WTC11 (cell line): ENCODE measurements around the gene TEX54. TPM values are rescaled to one million over a fixed set of nuclear protein-coding genes. Genes with fewer than 3 reads are reported as not detected.

ENCODE experiments used
- AR ChIP-seq: fragments of 250-450 bp; sonication (Bioruptor Pico); IDR thresholded peaks from 2 replicates; pipeline ENCODE4 v1.9.0; 2021; ENCODE audit warnings: mild to moderate bottlenecking
- CBFB ChIP-seq: sonication (generic); formaldehyde crosslinking; IDR thresholded peaks from 2 replicates; pipeline ENCODE4 v1.8.1; 2022; ENCODE audit warnings: mild to moderate bottlenecking, low read depth, missing genetic modification reagents
- CTCF ChIP-seq: fragments of 200-600 bp; IDR thresholded peaks from 2 replicates; pipeline ENCODE4 v1.8.0; 2022; ENCODE audit warnings: antibody characterized with exemption
- ELF4 ChIP-seq: sonication (generic); formaldehyde crosslinking; IDR thresholded peaks from 2 replicates; pipeline ENCODE4 v1.8.1; 2022; ENCODE audit warnings: low read depth, mild to moderate bottlenecking, moderate library complexity, missing genetic modification reagents
- EMX1 ChIP-seq: fragments of 250-450 bp; sonication (Bioruptor Pico); IDR thresholded peaks from 2 replicates; pipeline ENCODE4 v1.8.0; 2021; ENCODE audit warnings: mild to moderate bottlenecking
- ERG ChIP-seq: fragments of 250-450 bp; sonication (Bioruptor Pico); IDR thresholded peaks from 2 replicates; pipeline ENCODE4 v1.8.0; 2021; ENCODE audit warnings: mild to moderate bottlenecking
- FOXP1 ChIP-seq: sonication (generic); formaldehyde crosslinking; IDR thresholded peaks from 2 replicates; pipeline ENCODE4 v1.8.0; 2022; ENCODE audit warnings: missing genetic modification reagents, mild to moderate bottlenecking, moderate library complexity, borderline replicate concordance
- GTF2I ChIP-seq: fragments of 250-450 bp; sonication (Bioruptor Pico); conservative IDR thresholded peaks from 2 replicates; pipeline ENCODE4 v1.4.0; 2021; ENCODE audit warnings: mild to moderate bottlenecking
- HMGXB4 ChIP-seq: sonication (generic); formaldehyde crosslinking; IDR thresholded peaks from 2 replicates; pipeline ENCODE4 v1.8.1; 2023; ENCODE audit warnings: mild to moderate bottlenecking, moderate library complexity, missing genetic modification reagents
- KAT7 ChIP-seq: sonication (generic); formaldehyde crosslinking; IDR thresholded peaks from 2 replicates; pipeline ENCODE4 v1.8.1; 2023; ENCODE audit warnings: missing genetic modification reagents, mild to moderate bottlenecking, borderline replicate concordance
- NFATC4 ChIP-seq: fragments of 250-450 bp; sonication (Bioruptor Pico); IDR thresholded peaks from 2 replicates; pipeline ENCODE4 v1.9.0; 2021; ENCODE audit warnings: mild to moderate bottlenecking
- NFE2L1 ChIP-seq: sonication (generic); formaldehyde crosslinking; IDR thresholded peaks from 2 replicates; pipeline ENCODE4 v1.8.1; 2023; ENCODE audit warnings: missing genetic modification reagents
- NR1H2 ChIP-seq: sonication (generic); formaldehyde crosslinking; IDR thresholded peaks from 2 replicates; pipeline ENCODE4 v1.9.0; 2021; ENCODE audit warnings: mild to moderate bottlenecking, moderate library complexity, missing genetic modification reagents
- OVOL2 ChIP-seq: fragments of 250-450 bp; sonication (Bioruptor Pico); IDR thresholded peaks from 2 replicates; pipeline ENCODE4 v1.9.0; 2021; ENCODE audit warnings: mild to moderate bottlenecking, borderline replicate concordance
- RELA ChIP-seq: sonication (generic); formaldehyde crosslinking; IDR thresholded peaks from 2 replicates; pipeline ENCODE4 v1.8.1; 2022; ENCODE audit warnings: missing genetic modification reagents, mild to moderate bottlenecking, borderline replicate concordance
- STAT6 ChIP-seq: sonication (generic); formaldehyde crosslinking; conservative IDR thresholded peaks from 2 replicates; pipeline ENCODE4 v1.8.1; 2023; ENCODE audit warnings: mild to moderate bottlenecking, low read depth, missing genetic modification reagents, moderate library complexity
- TEAD1 ChIP-seq: sonication (generic); formaldehyde crosslinking; IDR thresholded peaks from 2 replicates; pipeline ENCODE4 v1.8.0; 2022; ENCODE audit warnings: mild to moderate bottlenecking, missing genetic modification reagents
- USF1 ChIP-seq: sonication (generic); formaldehyde crosslinking; IDR thresholded peaks from 2 replicates; pipeline ENCODE4 v1.8.0; 2022; ENCODE audit warnings: mild to moderate bottlenecking, missing genetic modification reagents
- ZBTB43 ChIP-seq: sonication (generic); formaldehyde crosslinking; IDR thresholded peaks from 2 replicates; pipeline ENCODE4 v1.8.1; 2023; ENCODE audit warnings: mild to moderate bottlenecking, missing genetic modification reagents
- ZMAT4 ChIP-seq: fragments of 250-450 bp; sonication (Bioruptor Pico); IDR thresholded peaks from 2 replicates; pipeline ENCODE4 v1.9.0; 2021; ENCODE audit warnings: mild to moderate bottlenecking
- ZNF219 ChIP-seq: sonication (generic); formaldehyde crosslinking; IDR thresholded peaks from 2 replicates; pipeline ENCODE4 v1.8.0; 2023; ENCODE audit warnings: missing genetic modification reagents, mild to moderate bottlenecking, borderline replicate concordance
- ZNF263 ChIP-seq: sonication (generic); formaldehyde crosslinking; IDR thresholded peaks from 2 replicates; pipeline ENCODE4 v1.8.1; 2022; ENCODE audit warnings: low read depth, mild to moderate bottlenecking, moderate library complexity, missing genetic modification reagents
- ZNF416 ChIP-seq: fragments of 250-450 bp; sonication (Bioruptor Pico); IDR thresholded peaks from 2 replicates; pipeline ENCODE4 v1.9.0; 2021; ENCODE audit warnings: mild to moderate bottlenecking, inconsistent platforms
- ZNF671 ChIP-seq: fragments of 250-450 bp; sonication (Bioruptor Pico); IDR thresholded peaks from 2 replicates; pipeline ENCODE4 v1.8.0; 2021; ENCODE audit warnings: mild to moderate bottlenecking
- total RNA-seq: library from RNA; stranded (reverse); gene quantifications from 3 replicates; pipeline ENCODE4 v1.2.3, GENCODE V29; 2021

TEX54 gene
- total RNA-seq, 1 experiment from 2014 or later: not detected

- no peak for TF ChIP-seq CTCF
- peak; percentile 78; the same call in 1 of the 2 replicates for TF ChIP-seq HMGXB4
- TF ChIP-seq ZBTB43 (CRISPR knock-in tag): peak; percentile 76; the same call in 1 of the 2 replicates
- TF ChIP-seq STAT6 (CRISPR knock-in tag): no peak
- no peak for TF ChIP-seq OVOL2 (CRISPR knock-in tag)
- TF ChIP-seq NFATC4 (CRISPR knock-in tag): peak; percentile 69; the same call in 1 of the 2 replicates
- TF ChIP-seq KAT7 (CRISPR knock-in tag): 0 out of 2 replicates have a peak, but pooled peaks have one; percentile 76
- TF ChIP-seq RELA (CRISPR knock-in tag): peak; percentile 92; the same call in 1 of the 2 replicates
- no peak for TF ChIP-seq NR1H2 (CRISPR knock-in tag)
- no peak for TF ChIP-seq GTF2I (CRISPR knock-in tag)
- no peak; the same call in 1 of the 2 replicates for TF ChIP-seq NFE2L1 (CRISPR knock-in tag)
- TF ChIP-seq CBFB (CRISPR knock-in tag): no peak
- no peak for TF ChIP-seq ZNF416 (CRISPR knock-in tag)
- TF ChIP-seq ZNF219: no peak
- TF ChIP-seq ZMAT4 (CRISPR knock-in tag): no peak
- TF ChIP-seq EMX1 (CRISPR knock-in tag): peak; percentile 81
- no peak for TF ChIP-seq ELF4
- no peak; the same call in 1 of the 2 replicates for TF ChIP-seq ERG (CRISPR knock-in tag)
- TF ChIP-seq ZNF671: no peak
- TF ChIP-seq ZNF263 (CRISPR knock-in tag): 0 out of 2 replicates have a peak, but pooled peaks have one; percentile 21
- no peak; the same call in 1 of the 2 replicates for TF ChIP-seq AR (CRISPR knock-in tag)
- peak; percentile 95 for TF ChIP-seq FOXP1 (CRISPR knock-in tag)
- TF ChIP-seq TEAD1: peak; percentile 83
- peak; percentile 56; the same call in 1 of the 2 replicates for TF ChIP-seq USF1 (CRISPR knock-in tag)
These were observed 41.0 kb downstream of the TEX54 start, which contains the start of gene TMEM223 (continued) for GRCh38 chr11:62791501-62792201.
